Measurements from ENCODE around the gene NAA80.
"Not testable (repeated sequence)": the region's sequence is repeated elsewhere in the genome, so short reads cannot be mapped to it uniquely, and the experiment has no call there.

Gene NAA80

GRCh38 chr3:50264964-50265485 is 34.2 kb downstream of the NAA80 start:
- no peak for DNase-seq (ENCODE audit: extremely low read depth, low read depth)
- TF ChIP-seq CTCF (IDR thresholded peaks at IDR 0.05; ENCODE audit: low read depth, low read length) = no peak

DNA sequence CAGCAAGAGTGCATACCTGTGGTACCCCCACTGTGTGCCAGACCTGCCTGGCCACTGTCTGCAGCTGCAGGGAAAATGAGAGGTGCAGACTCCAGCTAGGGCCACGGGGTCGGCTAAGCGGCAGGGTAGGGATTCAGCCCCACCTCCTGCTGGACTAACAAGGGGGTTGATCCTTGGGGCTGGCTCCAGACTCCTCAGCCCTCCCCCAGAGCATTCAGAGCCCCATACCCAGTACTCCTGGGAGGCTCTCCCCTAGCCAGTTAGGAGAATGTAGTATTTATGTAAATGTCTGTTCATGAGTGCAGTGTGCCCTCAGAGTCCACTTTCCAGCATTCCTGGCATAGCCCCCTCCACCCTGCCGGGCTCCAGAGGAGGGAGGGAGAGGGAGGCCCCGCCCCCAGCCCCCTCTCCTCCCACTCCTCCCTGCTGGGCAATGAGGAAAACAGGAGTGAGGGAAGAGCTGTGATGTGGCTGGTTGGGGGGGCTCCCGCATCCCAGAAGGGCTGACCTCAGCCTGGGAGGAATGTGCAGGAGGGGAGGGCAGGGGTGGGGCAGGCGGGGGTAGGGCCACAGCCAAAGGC is 34.7 kb downstream of the NAA80 start:
- TF ChIP-seq CTCF (IDR thresholded peaks at IDR 0.05; ENCODE audit: low read depth, low read length) = no peak; the same call in 1 of the 2 replicates
- peak; percentile 85 for DNase-seq (ENCODE audit: extremely low read depth, low read depth)

GRCh38 chr3:50263478-50264382 is 35.5 kb downstream of the NAA80 start:
- TF ChIP-seq CTCF (IDR thresholded peaks at IDR 0.05; ENCODE audit: low read depth, low read length) = no peak

DNA sequence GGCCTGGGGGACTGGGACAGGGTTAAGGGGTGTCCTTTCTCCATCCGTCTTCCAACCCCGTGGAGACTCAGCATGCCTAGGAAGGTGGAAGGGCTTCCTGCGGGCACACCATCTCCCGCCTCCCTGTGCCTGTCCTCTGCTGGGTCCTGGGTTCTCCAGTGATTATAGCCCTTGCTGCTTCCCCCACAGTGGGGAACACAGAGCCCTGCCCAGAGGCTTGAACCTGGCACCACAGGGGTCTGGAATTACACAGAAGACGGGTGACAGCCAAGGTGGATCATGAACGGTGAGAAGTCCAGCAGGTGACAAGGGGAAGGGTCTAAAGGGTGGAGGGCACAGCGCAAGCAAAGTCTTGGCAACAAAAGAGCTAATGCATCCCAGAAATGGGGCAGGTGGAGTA is 36.4 kb downstream of the NAA80 start:
- DNase-seq (ENCODE audit: extremely low read depth, low read depth) = no peak
- no peak for TF ChIP-seq CTCF (IDR thresholded peaks at IDR 0.05; ENCODE audit: low read depth, low read length)

More at GRCh38 chr3:50263478-50264382, 35.5 kb downstream of the NAA80 start:
- no peak for DNase-seq (ENCODE audit: extremely low read depth, low read depth)

- not testable (repeated sequence) for DNase-seq (ENCODE audit: extremely low read depth, low read depth)
These were observed 37.0 kb downstream of the NAA80 start for GRCh38 chr3:50262200-50262599.

GRCh38 chr3:50261505-50261904 is 37.7 kb downstream of the NAA80 start:
- TF ChIP-seq CTCF (IDR thresholded peaks at IDR 0.05; ENCODE audit: low read depth, low read length) = no peak

GRCh38 chr3:50260942-50261441 is 38.2 kb downstream of the NAA80 start:
- no peak for DNase-seq (ENCODE audit: extremely low read depth, low read depth)
- no peak for TF ChIP-seq CTCF (IDR thresholded peaks at IDR 0.05; ENCODE audit: low read depth, low read length)

More at GRCh38 chr3:50261505-50261904, 37.7 kb downstream of the NAA80 start:
- DNase-seq (ENCODE audit: extremely low read depth, low read depth) = no peak
